Activated T-helper 2 cell treated with anti-CD3 and anti-CD28 coated beads, Interferon-gamma antibody, Interleukin-2, Interleukin-4, amounts not matched to agents 10 μg/mL and 5 μg/mL and 100 μg/mL, durations not matched to agents 14 hours and 24 hours and 36 hours (primary cell): Measurements from ENCODE around the gene ZNF212. TPM values are rescaled to one million over a fixed set of nuclear protein-coding genes. Genes with fewer than 3 reads are reported as not detected.

Experiments
- DNase-seq: peaks from one replicate; pipeline ENCODE4 v3.0.0; 2021; ENCODE audit warnings: low spot score
- H3K27ac Mint-ChIP-seq: one replicate; pipeline ENCODE4 v1.8.0; 2021; ENCODE audit warnings: mixed read lengths
- H3K27me3 Mint-ChIP-seq: one replicate; pipeline ENCODE4 v1.8.0; 2021; ENCODE audit warnings: low read depth, mixed read lengths
- H3K36me3 Mint-ChIP-seq: one replicate; pipeline ENCODE4 v1.8.0; 2021; ENCODE audit warnings: low read depth, mixed read lengths
- H3K4me1 Mint-ChIP-seq: one replicate; pipeline ENCODE4 v1.8.0; 2021; ENCODE audit warnings: low read depth, mixed read lengths
- H3K4me3 Mint-ChIP-seq: one replicate; pipeline ENCODE4 v1.8.0; 2021; ENCODE audit warnings: low read depth, mild to moderate bottlenecking, moderate library complexity, mixed read lengths
- H3K9me3 Mint-ChIP-seq: one replicate; pipeline ENCODE4 v1.8.0; 2021; ENCODE audit warnings: mixed read lengths
- intact Hi-C: fragments of 100-400 bp; cut with micrococcal nuclease; formaldehyde crosslinking; loops from one replicate; pipeline ENCODE4 v1.15.1; 2023
- total RNA-seq: library from RNA; stranded (reverse); gene quantifications from 2 replicates; pipeline ENCODE4 v1.2.3, GENCODE V29; 2022

Gene ZNF212
- total RNA-seq, 1 donor from 2014 or later = 18.4 TPM

- intact Hi-C loops = no loop called here
- no peaks in the 10 kb centered on the region for H3K27me3 Mint-ChIP-seq
- no peaks in the 10 kb centered on the region for H3K9me3 Mint-ChIP-seq
These were observed 55.4 kb downstream of the ZNF212 start for GRCh38 chr7:149294634-149295480.

GRCh38 chr7:149295481-149295850, 56.0 kb downstream of the ZNF212 start:
- Mint-ChIP-seq H3K9me3 (no peaks in the 10 kb centered on the region), H3K4me1 (peaks cover 8% of the 10 kb centered on the region), H3K27me3 (no peaks in the 10 kb centered on the region), H3K27ac (no peak overlapping the region), H3K36me3 (no peaks in the 10 kb centered on the region), H3K4me3 (no peak overlapping the region)
- DNase-seq = no peak
- intact Hi-C loops = no loop called here

More at GRCh38 chr7:149294634-149295480, 55.4 kb downstream of the ZNF212 start:
- Mint-ChIP-seq H3K27ac (no peak overlapping the region), H3K4me3 (no peak overlapping the region), H3K4me1 (peaks cover 8% of the 10 kb centered on the region), H3K36me3 (no peaks in the 10 kb centered on the region)
- DNase-seq = no peak

- H3K27me3 Mint-ChIP-seq = no peaks in the 10 kb centered on the region
- peaks cover 5% of the 10 kb centered on the region for H3K4me1 Mint-ChIP-seq
- no peaks in the 10 kb centered on the region for H3K9me3 Mint-ChIP-seq
- H3K4me3 Mint-ChIP-seq = no peak overlapping the region
- H3K36me3 Mint-ChIP-seq = no peaks in the 10 kb centered on the region
- DNase-seq = no peak
- intact Hi-C loops = no loop called here
- H3K27ac Mint-ChIP-seq = peak overlapping the region; percentile 89
These were observed 56.9 kb downstream of the ZNF212 start for GRCh38 chr7:149296368-149296767.

- no peak for DNase-seq
- H3K4me1 Mint-ChIP-seq = peaks cover 5% of the 10 kb centered on the region
- H3K9me3 Mint-ChIP-seq = no peaks in the 10 kb centered on the region
- H3K36me3 Mint-ChIP-seq = no peaks in the 10 kb centered on the region
- H3K27me3 Mint-ChIP-seq = no peaks in the 10 kb centered on the region
- no peak overlapping the region for H3K4me3 Mint-ChIP-seq
- peak overlapping the region; percentile 89 for H3K27ac Mint-ChIP-seq
- intact Hi-C loops = no loop called here
These were observed 57.7 kb downstream of the ZNF212 start for GRCh38 chr7:149297034-149297755.

- peaks cover 5% of the 10 kb centered on the region for H3K4me1 Mint-ChIP-seq
- H3K4me3 Mint-ChIP-seq = no peak overlapping the region
- H3K9me3 Mint-ChIP-seq = no peaks in the 10 kb centered on the region
- no peaks in the 10 kb centered on the region for H3K36me3 Mint-ChIP-seq
- no peak overlapping the region for H3K27ac Mint-ChIP-seq
- intact Hi-C loops = no loop called here
- DNase-seq = no peak
- H3K27me3 Mint-ChIP-seq = no peaks in the 10 kb centered on the region
These were observed 61.3 kb downstream of the ZNF212 start for GRCh38 chr7:149300620-149301285.

- Mint-ChIP-seq H3K9me3 (no peaks in the 10 kb centered on the region), H3K4me1 (peaks cover under 1% of the 10 kb centered on the region), H3K27ac (no peak overlapping the region), H3K36me3 (no peaks in the 10 kb centered on the region), H3K4me3 (no peak overlapping the region), H3K27me3 (peaks cover 1% of the 10 kb centered on the region)
- intact Hi-C loops = no loop called here
- DNase-seq = no peak
These were observed 62.8 kb downstream of the ZNF212 start for GRCh38 chr7:149302222-149302621.

- no peak for DNase-seq
- Mint-ChIP-seq H3K4me1 (no peaks in the 10 kb centered on the region), H3K27me3 (peaks cover 1% of the 10 kb centered on the region), H3K4me3 (no peak overlapping the region), H3K9me3 (no peaks in the 10 kb centered on the region), H3K36me3 (no peaks in the 10 kb centered on the region), H3K27ac (no peak overlapping the region)
- intact Hi-C loops = no loop called here
These were observed 63.4 kb downstream of the ZNF212 start for GRCh38 chr7:149302865-149303264.

- no peak for DNase-seq
- Mint-ChIP-seq H3K36me3 (no peaks in the 10 kb centered on the region), H3K9me3 (no peaks in the 10 kb centered on the region), H3K4me3 (no peak overlapping the region), H3K27me3 (peaks cover 1% of the 10 kb centered on the region), H3K4me1 (no peaks in the 10 kb centered on the region), H3K27ac (no peak overlapping the region)
- intact Hi-C loops = no loop called here
These were observed 64.6 kb downstream of the ZNF212 start for GRCh38 chr7:149304006-149304405.

Other genes starting within 250 kb of the ZNF212 start
- 155 and 159 TPM in 2 replicates for gene PDIA4, start 211.1 kb upstream of the ZNF212 start, total RNA-seq
- gene ZNF786, start 148.9 kb upstream of the ZNF212 start, total RNA-seq = 10.0 and 10.3 TPM in 2 replicates
- gene ZNF425, start 113.3 kb upstream of the ZNF212 start, total RNA-seq = 0.39 and 1.0 TPM in 2 replicates
- 15.9 and 16.9 TPM in 2 replicates for gene ZNF398, start 92.2 kb upstream of the ZNF212 start, total RNA-seq
- gene ZNF282, start 44.1 kb upstream of the ZNF212 start, total RNA-seq = 116 and 118 TPM in 2 replicates
- 25.0 and 26.8 TPM in 2 replicates for gene ZNF783, start 22.5 kb downstream of the ZNF212 start, total RNA-seq
- gene ZNF777, start 221.4 kb downstream of the ZNF212 start, total RNA-seq = 16.6 TPM in 2 replicates